ENCODE measurements around the gene SMG6.

DNA sequence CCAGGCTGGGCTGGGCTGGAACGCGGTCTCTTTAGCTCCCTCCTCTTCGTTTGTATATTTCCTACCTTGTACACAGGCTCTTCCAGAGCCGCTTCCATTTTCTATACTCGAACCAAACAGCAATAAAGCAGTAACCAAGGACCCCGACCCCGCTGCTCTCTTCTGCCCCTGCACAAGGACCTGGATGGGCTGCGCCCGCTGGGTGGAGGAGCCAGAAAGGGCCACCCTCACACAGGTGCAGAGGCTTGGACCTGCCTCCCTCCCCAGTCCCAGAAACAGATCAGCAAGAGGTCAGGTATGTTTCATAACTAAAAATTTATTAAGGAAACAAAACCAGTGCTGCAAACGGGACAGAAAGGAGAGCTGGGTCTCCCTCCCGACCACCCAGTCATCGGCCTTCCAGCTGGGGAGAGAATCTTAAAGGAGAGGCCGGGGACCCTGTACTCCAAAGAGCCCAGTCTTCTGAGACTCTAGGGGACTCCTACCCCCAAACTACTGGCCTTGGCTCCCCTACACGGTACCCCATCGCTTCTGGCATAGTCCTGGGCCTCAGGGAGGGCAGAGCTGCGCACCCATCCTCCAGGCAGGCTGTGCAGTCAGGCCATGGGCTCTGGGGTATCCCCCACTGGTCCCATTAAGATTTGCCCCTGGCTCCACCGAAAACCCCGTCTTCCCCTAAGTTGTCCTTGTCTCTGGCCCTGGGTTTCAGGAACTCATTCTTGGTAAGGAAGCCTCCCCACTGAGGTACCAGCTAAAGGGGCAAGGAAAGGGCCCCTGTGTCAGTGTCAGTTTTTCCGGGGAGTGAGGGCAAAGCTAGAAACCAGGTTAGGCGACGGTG, 243.8 kb downstream of the SMG6 start:
- TF ChIP-seq, protein P1, sequence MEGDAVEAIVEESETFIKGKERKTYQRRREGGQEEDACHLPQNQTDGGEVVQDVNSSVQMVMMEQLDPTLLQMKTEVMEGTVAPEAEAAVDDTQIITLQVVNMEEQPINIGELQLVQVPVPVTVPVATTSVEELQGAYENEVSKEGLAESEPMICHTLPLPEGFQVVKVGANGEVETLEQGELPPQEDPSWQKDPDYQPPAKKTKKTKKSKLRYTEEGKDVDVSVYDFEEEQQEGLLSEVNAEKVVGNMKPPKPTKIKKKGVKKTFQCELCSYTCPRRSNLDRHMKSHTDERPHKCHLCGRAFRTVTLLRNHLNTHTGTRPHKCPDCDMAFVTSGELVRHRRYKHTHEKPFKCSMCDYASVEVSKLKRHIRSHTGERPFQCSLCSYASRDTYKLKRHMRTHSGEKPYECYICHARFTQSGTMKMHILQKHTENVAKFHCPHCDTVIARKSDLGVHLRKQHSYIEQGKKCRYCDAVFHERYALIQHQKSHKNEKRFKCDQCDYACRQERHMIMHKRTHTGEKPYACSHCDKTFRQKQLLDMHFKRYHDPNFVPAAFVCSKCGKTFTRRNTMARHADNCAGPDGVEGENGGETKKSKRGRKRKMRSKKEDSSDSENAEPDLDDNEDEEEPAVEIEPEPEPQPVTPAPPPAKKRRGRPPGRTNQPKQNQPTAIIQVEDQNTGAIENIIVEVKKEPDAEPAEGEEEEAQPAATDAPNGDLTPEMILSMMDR (conservative IDR thresholded peaks at IDR 0.05 in 1 of 2, IDR thresholded peaks at IDR 0.05 in 1 of 2; ENCODE audit: extremely low read depth in 1 of 2, insufficient read depth in 1 of 2, low read depth in 1 of 2, low read length in 2 of 2): no peak
- no peak for TF ChIP-seq EZH2 (IDR thresholded peaks at IDR 0.05; ENCODE audit: borderline replicate concordance, low read length)

Data from mammary epithelial cell (primary cell).